Osteoblast (primary cell): Measurements from ENCODE around the gene ABCF2. TPM values are rescaled to one million over a fixed set of nuclear protein-coding genes. Genes with fewer than 3 reads are reported as not detected.

Experiments
- DNase-seq: peaks from one replicate; pipeline ENCODE4 v3.0.0; 2011; ENCODE audit warnings: low spot score, mixed read lengths; ENCODE audit not compliant: insufficient read length; ENCODE audit errors: missing footprints
- H2AFZ ChIP-seq: 2 replicates; pipeline ENCODE4 v1.6.0; 2011; ENCODE audit warnings: mild to moderate bottlenecking, low read length
- H3K27ac ChIP-seq: 2 replicates; pipeline ENCODE4 v1.5.1; 2011; ENCODE audit warnings: mild to moderate bottlenecking, low read depth, low read length, moderate library complexity
- H3K27me3 ChIP-seq: 2 replicates; pipeline ENCODE4 v1.6.0; 2012; ENCODE audit warnings: mild to moderate bottlenecking, control low read depth, inconsistent platforms, low read length, moderate library complexity; ENCODE audit not compliant: insufficient read depth
- H3K36me3 ChIP-seq: 2 replicates; pipeline ENCODE4 v1.5.1; 2011; ENCODE audit warnings: mild to moderate bottlenecking, low read length, control low read depth, moderate library complexity; ENCODE audit not compliant: insufficient read depth
- H3K4me1 ChIP-seq: 2 replicates; pipeline ENCODE4 v1.5.1; 2011; ENCODE audit warnings: mild to moderate bottlenecking, low read length, control low read depth, moderate library complexity; ENCODE audit not compliant: insufficient read depth
- H3K4me2 ChIP-seq: 2 replicates; pipeline ENCODE4 v1.6.0; 2011; ENCODE audit warnings: mild to moderate bottlenecking, low read length; ENCODE audit not compliant: insufficient read depth
- H3K4me3 ChIP-seq: fragments of 200-600 bp; sonication (generic); 3 replicates; pipeline ENCODE4 v1.5.1; 2012; ENCODE audit warnings: mild to moderate bottlenecking, low read length, inconsistent platforms; ENCODE audit not compliant: insufficient read depth
- H3K79me2 ChIP-seq: 2 replicates; pipeline ENCODE4 v1.6.0; 2012; ENCODE audit warnings: mild to moderate bottlenecking, low read length, control low read depth, inconsistent platforms; ENCODE audit not compliant: insufficient read depth
- H3K9me3 ChIP-seq: 2 replicates; pipeline ENCODE4 v1.5.1; 2011; ENCODE audit warnings: low read depth, low read length, control low read depth
- H4K20me1 ChIP-seq: 2 replicates; pipeline ENCODE4 v1.6.0; 2012; ENCODE audit warnings: mild to moderate bottlenecking, low read length, control low read depth; ENCODE audit not compliant: insufficient read depth
- CTCF ChIP-seq: IDR thresholded peaks from 2 replicates; pipeline ENCODE4 v1.5.1; 2011; ENCODE audit warnings: mild to moderate bottlenecking, low read depth, low read length, moderate library complexity; ENCODE audit errors: extremely low read depth
- total RNA-seq: library from RNA; depleted of rRNA; stranded (reverse); fragments of >200 nt; gene quantifications from 2 replicates; pipeline ENCODE4 v1.2.3, GENCODE V29; 2012

The ABCF2 gene
- total RNA-seq, 1 donor: 65.9 TPM

- H3K79me2 ChIP-seq: no peaks in the 10 kb centered on the region
- no peak overlapping the region for H3K4me2 ChIP-seq
- H3K4me3 ChIP-seq: no peak overlapping the region
- peaks cover 3% of the 10 kb centered on the region for H4K20me1 ChIP-seq
- no peaks in the 10 kb centered on the region for H3K36me3 ChIP-seq
- no peak overlapping the region for H3K27ac ChIP-seq
- no peak overlapping the region for H2AFZ ChIP-seq
- H3K4me1 ChIP-seq: no peaks in the 10 kb centered on the region
- DNase-seq: no peak
- TF ChIP-seq CTCF: no peak
- H3K27me3 ChIP-seq: peaks cover 64% of the 10 kb centered on the region
- H3K9me3 ChIP-seq: no peaks in the 10 kb centered on the region
Measured at GRCh38 chr7:151175793-151176311, 51.2 kb downstream of the ABCF2 start.

- H3K27me3 ChIP-seq: peaks cover 66% of the 10 kb centered on the region
- no peak for TF ChIP-seq CTCF
- no peaks in the 10 kb centered on the region for H3K36me3 ChIP-seq
- H3K4me1 ChIP-seq: no peaks in the 10 kb centered on the region
- no peaks in the 10 kb centered on the region for H3K9me3 ChIP-seq
- H3K4me3 ChIP-seq: no peak overlapping the region
- no peak for DNase-seq
- H3K4me2 ChIP-seq: no peak overlapping the region
- no peaks in the 10 kb centered on the region for H3K79me2 ChIP-seq
- H2AFZ ChIP-seq: no peak overlapping the region
- no peak overlapping the region for H3K27ac ChIP-seq
- H4K20me1 ChIP-seq: peaks cover 3% of the 10 kb centered on the region
Measured at GRCh38 chr7:151175047-151175792, 51.8 kb downstream of the ABCF2 start.

DNA sequence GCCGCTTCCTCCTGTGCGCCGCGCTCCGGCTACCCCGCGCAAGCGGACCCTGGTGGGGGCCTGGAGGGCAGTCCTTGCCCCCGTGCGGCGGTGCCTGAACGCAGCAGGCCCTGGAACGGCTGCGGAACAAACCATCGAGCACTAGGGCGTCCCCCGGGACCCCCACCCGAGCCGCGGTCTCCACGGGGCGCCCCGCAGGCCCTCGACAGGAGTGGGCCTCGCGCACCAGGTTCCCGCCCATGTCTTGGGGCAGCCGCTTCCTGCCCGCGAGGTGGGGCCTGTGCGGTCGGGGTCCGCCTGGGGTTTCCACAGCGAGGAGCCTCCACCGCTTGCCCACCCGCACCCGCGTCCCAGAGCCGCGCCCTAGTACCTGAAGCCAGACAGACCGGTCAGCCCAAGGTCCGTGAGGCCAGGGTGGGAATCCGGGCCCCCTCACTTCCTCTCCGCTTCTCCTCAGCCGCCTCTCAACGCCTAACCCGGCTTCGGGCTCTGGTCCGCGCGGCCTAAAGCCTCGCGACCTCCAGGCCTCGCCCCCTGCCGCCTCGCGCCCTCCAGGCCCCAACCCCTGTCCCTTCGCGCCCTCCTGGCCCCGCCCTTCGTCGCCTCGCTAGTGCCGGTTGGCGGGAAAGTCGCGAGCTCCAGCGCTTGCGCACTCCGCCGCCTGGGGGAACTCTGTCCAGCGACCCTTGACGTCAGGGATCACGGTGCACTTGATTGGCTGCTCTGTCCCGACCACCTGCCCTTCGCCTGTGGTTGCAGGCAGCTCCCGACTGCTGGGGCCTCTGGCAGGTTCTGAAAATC is 52.6 kb downstream of the ABCF2 start:
- no peak for TF ChIP-seq CTCF
- Histone ChIP-seq H3K27ac (no peak overlapping the region), H4K20me1 (peaks cover 3% of the 10 kb centered on the region), H3K4me3 (no peak overlapping the region), H3K27me3 (peaks cover 67% of the 10 kb centered on the region), H3K9me3 (no peaks in the 10 kb centered on the region), H3K4me1 (no peaks in the 10 kb centered on the region), H3K79me2 (no peaks in the 10 kb centered on the region), H3K4me2 (no peak overlapping the region), H2AFZ (no peak overlapping the region), H3K36me3 (no peaks in the 10 kb centered on the region)
- peak; percentile 86 for DNase-seq
